HG02623 (cell line): ENCODE measurements around the gene DNAH6.

Source experiments
- ATAC-seq: cut with Tn5 transposase; IDR thresholded peaks from one replicate; pipeline ENCODE4 v1.9.1; 2021; ENCODE audit warnings: moderate library complexity; ENCODE audit not compliant: unreplicated experiment

The DNAH6 gene

DNA sequence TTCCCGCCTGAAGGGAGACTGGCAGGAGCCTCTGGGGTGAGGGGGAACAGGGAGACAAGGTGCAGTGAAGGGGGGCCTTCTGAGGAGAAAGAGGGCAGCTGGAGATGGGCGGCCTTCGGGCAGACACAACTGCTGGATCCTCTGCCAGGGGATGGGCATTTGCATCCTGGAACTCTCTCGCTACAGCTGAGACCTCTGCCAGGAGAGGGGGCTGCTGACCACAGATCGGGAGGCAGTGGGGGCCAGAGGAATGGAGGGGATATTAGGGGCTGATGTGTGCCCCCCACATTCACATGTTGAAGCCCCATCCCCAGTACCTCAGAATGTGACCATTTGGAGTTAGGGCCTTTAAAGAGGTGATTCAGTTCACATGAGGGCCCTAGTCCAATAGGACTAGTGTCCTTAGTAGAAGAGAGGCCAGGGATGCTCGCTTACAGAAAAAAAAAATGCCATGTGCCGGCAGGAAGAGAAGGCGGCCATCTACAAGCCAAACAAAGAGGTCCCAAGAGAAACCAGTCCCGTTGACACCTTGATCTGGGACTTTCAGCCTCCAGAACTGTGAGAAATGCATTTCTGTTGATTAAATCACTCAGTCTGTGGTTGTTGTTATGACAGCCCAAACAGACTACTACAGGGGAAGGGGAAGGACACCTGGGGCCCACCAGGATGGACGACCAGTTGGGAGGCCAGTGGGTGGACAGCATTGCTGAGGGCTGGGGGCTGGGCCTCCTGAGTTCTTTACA, 314.6 kb downstream of the DNAH6 start:
- ATAC-seq = no peak

DNA sequence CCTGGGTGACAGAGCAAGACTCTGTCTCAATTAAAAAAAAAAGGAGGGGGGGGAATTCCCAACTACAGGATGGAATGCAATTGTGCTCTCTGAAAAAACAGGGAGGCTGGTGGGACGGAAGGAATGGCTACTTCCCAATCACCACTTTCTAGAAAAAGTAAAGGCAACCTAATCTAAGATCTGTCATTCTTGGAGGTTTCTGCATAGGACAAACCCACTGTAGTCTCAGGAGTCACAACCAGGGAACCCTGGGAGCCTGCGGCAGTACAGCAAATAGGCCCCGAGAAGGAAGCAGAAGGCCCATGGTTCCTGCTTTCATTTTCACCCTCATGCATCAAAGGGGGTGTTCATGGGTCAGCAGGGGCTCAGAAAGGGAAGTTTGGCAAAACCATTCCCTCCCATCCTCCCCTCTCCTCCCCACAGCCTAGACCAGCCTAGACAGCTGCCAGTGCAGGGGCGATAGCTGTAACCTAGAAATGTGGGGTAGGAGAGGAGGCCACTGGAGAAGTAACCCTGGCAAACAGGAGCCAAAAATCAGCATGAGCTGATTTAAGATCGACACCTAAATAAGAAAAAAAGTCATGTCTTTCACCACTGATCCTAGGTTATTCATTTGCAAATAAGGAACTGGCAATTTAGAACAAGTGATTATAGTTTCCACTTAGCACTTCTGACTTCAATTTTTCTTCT, 316.6 kb downstream of the DNAH6 start:
- ATAC-seq = peak; percentile 84

DNA sequence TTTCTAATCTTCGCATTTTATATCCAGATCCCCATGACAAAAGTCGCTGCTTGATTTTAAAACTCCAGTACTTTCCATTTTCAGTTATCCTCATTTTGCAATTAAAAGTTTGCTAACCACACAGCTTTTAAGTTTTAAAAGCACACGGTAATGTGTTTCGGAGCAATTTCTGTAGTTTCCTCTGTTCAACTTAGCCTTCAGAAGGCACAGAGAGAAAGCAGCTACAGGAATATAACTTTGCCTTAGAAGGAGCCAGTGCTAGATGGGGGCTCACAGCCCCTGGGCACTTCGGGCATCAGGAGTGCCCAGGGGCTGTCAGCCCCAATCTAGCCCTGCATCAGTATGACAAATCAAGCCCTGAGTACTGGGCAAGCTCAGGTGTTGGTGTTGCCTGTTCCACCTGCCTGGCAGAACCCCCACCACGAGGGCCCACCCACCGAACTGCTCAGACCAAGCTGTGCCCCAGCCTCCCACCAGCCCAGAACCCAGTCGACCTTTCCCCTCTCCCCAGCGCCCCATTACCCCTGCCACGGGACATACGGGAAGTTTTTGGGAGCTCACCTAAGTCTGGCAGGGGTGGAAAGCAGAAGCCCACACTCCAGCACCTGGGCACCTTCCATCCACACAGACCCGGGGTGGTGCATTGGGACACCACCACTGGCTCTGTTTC, 317.3 kb downstream of the DNAH6 start:
- no peak for ATAC-seq

DNA sequence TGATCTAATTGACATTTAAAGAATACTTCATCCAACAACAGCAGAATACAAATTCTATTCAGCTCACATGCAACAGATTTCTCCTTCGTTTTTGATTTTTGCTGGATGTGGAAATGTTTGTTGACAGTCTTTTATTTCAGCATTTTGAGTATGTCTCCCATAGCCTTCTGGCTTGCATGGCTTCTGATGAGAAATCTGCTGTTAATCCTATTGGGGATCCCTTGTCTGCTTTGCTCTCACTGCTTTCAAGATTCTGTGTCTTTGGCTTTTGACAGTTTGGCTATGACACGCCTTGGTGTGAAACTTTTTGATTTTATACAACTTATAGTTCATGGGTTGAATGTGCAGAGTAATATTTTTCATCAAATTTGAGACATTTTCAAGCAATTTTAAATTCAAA, 319.9 kb downstream of the DNAH6 start:
- no peak for ATAC-seq

DNA sequence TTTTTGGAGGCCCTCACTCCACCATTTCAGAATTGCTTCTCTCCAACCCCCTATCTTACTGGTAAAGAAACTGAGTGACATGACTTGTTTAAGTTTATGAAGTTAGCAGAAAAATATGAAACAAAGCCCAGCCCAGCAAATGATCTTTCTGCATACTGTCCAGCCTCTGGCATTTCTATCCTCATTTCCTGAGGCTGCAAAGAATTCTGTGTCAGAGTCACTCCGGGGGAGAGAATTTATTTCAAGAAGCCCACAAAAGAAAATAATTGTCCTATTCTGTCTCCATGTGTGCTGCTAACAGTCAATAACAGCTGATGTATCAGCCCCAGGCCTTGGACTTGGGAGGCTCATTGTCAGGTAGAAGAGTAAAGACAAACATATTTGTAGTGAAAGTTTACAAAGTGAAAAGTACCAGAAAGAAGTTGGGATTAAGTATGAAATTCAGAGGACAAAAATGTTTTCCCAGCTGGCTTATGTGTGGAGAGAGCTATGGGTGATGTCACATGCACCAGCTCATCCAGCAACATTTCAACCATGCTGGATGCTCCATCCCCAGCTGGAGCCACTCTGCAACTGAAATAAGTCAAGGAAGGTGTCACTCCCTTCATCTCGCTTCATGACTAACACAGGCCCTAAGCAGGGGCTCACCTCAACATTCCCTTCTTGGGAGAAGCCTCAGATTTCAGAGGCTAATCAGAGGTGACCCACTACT, 322.3 kb downstream of the DNAH6 start:
- ATAC-seq = no peak

DNA sequence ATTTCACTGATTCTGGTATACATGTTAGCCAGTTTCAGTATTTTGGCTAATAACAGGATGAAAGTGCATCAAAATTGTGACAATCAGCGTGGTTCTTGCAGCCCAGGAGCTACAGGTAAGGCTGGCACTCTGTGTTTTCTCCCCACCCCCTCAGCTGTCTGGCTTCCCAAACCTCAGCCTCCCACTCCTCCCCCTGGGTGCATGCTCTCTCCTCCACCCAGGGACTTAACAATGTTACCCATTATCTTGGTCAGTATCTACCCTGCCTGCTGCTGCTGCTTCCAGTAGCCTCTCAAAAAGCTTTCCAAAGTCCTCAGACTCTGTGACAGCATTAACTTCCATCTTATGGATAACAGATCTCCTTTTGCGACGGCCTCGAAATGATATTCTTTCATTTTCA, 323.6 kb downstream of the DNAH6 start:
- ATAC-seq = no peak

DNA sequence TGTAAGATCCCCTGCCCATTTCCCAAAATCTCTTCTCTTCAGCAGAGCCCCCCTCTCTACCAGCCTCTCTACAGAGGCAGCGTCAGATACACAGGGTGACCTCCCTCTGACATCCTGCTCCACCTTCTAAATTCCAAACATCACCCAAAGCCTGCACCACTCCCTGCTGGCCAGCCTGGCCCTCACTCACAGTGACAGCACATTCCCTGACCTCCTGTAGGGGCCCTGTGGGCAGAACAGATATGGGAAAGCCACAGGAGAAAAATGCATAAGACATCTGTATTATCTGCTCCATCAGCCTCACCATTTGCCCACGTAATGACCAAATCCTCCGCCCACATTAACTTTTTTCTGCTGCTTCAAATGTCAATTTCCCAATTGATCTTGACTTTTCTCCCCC, 324.0 kb downstream of the DNAH6 start:
- no peak for ATAC-seq

DNA sequence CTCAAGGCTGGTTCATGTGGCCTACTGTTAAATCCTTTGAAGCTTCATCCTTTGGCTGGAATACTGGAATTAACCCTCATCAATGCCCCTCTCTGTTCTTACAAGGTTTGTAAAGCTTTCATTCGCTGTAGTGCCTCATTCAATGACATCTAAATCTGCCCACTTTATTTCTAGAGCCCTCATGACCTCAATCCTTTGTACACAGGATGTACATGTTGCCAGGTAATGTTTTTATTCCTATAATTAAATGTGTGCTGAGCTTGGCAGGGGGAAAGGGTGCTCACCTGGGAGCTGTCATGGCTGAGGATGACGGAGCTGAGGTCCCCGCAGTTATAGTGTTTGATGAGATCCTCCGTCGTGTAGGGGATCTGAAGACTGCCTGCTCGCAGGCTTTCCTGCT, 325.3 kb downstream of the DNAH6 start:
- ATAC-seq = no peak

DNA sequence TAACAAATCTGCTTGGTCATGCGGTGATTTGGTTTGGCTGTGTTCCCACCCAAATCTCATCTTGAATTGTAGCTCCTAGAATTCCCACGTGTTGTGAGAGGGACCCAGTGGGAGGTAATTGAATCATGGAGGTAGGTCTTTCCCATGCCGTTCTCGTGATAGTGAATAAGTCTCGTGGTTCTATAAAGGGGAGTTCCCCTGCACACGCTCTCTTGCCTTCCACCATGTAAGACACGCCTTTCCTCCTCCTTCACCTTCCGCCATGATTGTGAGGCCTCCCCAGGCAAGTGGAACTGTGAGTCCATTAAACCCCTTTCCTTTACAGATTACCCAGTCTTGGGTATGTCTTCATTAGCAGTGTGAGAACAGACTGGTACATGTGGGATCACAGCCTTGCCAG, 327.8 kb downstream of the DNAH6 start:
- ATAC-seq = no peak

DNA sequence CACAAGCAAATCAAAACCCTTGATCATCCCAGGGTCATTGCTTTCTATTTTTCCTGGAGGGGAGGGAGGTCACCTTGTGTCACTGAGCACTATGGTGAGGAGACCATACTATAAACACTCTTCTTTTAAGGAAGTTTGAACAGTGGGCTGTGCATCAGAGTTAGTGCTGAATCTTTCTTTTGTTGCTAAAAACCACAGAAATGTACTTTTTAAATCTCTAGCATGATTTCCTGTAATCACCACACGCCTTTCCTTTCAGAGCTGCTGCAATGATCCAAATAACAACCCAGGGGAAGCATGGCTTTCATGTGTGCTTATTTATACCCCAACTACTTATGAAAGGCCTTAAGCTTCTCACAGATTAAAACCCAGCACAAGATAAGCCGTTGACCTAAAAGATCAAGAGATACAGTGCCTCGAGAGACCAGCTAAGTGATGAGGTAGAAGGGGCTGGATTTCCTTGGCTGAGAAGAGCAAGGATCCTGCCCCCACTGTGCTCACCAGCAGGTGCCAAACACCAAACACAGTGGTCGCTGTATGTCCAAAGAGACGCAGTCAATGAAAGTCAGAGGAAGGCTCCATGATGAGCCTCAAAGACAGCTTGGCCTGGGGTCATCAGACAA, 329.9 kb downstream of the DNAH6 start:
- no peak for ATAC-seq

DNA sequence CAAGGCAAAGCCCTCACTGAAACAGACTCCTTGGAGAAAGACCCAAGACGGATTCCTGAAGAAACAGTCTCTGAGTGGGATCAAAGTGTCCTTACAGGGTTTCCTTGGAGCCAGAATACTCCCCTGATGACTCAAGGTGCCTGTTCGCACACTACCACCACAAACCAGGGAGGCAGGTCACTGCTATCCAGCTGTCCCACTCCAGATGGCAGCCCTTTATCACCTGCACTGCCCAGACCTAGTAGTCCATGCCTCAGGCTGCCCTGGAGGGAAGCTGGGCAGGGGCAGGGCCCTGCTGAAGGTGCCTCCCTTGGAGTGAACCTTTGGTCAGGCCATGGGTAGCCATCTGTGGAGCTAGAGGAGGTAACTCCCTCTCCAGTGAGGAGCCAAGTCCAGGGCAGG, 330.4 kb downstream of the DNAH6 start:
- ATAC-seq = no peak

DNA sequence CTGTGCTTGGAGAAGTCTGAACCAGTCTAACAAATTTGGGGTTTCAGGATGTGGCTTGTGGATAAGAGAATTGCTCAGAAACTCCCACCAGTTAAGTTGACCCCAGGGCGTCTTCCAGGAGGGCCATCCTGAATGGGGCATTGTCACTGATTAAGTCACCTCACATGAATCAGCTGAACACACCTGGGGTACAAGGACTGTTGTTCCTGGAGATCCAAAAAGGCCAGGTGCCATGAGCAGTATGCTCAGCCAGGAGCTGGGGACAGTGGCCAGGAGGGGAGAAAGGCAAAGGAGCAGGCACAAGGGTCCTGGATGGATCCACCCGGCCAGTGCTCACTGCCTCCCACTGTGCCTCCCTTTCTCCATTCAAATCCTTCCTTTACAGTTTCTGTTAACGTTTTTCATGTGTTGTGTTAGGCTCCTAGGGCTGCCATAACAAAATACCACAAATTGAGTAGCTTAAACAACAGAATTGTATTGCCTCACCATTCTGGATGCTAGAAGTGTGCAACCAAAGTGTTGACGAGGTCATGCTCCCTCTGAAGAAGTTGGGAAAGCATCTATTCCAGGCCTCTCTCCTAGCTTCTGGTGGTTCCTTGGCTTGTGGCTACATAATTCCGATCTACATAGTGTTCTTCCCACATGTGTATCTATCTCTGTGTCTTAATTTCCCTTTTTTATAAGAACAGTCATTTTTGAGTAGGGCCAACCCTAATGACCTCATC, 331.2 kb downstream of the DNAH6 start:
- ATAC-seq = no peak

DNA sequence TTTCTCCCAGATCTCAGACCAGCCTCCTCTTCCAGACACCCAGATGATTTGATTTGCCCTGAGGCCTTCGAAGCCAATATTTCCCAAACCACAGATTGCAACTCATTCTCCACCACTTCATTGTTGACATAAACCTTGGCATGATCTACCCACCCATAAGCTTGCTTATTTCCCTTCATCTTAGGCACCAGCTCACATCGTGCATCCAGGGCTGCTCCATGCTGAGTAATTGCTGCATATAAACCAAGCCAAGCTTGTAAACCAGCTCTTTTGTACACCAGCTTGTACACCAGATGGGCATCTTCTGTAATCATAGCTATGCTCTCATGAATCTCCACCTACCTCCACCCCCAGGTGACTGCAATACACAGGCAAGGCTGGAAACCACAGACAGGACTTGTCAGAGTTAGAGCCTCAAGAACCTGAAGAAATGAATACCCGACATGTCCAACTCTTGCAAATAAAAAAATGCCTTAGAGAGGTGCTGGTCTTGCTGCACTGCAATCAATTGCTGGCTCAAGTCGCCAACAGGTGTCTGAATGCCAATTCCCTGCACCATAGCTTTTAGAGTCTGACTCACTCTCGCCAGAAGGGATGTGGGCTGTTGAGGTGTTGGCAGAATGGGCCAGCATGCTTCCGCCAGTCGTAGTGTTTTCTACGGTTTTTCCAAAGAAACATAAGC, 333.1 kb downstream of the DNAH6 start:
- no peak for ATAC-seq

DNA sequence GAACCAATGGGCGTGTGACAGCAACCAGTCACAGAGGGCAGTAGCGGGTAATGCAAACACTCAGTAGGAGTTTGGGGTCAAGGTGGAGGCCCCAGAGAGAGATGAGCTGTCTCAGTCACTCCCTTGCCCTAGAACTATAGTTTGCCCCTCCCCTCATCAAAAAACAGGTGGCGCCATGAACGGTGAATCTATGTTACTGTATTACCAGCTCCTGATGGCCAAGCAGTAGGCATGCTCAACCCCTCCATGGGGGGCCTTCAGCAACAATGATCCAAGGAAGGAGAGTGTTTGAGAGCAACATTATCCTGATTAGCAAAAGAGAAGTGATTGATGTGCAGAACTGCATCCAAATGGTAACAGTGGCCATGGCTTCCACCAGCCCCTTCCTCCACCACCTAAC, 334.2 kb downstream of the DNAH6 start:
- no peak for ATAC-seq

DNA sequence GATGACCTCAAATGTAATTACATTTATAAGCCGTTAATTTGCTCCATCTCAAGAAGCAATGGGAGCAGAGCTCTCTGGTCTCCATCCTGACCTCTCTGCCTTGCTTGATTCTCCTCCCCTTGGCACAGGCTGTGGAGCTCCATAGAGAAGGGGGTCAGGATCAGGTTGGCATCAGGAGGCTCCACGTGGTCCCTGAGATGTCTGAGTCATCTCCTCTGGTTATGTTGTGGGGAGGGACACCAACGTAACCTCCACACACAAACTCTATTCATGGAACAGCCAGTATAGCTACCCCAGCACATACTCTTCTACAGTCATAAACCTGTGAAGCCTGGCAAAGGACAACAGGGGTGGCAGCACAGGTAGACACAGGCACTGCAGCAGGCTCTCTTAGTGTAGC, 335.6 kb downstream of the DNAH6 start:
- no peak for ATAC-seq

DNA sequence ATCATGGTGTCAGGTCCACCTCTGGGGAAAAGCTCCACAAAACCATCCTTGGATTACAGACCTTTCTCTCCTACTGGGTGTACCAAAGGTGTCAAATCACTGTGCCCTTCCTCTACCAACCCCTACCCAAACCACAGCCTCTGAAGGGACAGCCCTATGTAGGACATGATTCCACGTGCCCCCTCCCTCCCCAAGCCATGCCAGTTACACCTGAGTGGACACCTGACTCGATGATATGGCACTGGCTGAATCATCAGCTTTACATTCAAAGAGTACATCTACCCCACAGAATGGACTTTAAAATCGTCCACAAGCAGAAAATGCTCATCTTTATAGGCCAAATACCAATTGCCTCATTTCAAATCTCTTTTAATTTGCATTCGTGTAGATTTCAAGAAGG, 338.6 kb downstream of the DNAH6 start:
- ATAC-seq = no peak

DNA sequence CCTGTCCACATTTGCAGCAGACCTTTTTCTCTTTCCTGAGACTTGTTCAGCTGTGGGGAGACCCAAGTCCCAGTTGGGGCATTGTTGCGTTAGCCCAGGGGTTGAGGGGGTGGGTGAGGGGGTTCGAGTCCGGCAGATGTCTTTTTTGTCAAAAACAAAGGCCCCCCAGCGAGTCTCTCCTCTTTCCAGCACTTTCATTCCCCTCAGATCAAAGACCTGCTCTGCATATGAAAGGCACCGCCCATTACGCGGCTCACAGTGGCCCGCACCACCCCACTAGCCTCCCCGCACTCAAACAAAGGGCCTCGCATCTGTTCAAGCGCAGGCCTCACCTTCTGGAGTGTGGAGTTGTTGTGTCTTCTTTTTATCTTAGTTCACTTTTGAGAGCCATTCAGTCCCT, 339.4 kb downstream of the DNAH6 start:
- no peak for ATAC-seq

DNA sequence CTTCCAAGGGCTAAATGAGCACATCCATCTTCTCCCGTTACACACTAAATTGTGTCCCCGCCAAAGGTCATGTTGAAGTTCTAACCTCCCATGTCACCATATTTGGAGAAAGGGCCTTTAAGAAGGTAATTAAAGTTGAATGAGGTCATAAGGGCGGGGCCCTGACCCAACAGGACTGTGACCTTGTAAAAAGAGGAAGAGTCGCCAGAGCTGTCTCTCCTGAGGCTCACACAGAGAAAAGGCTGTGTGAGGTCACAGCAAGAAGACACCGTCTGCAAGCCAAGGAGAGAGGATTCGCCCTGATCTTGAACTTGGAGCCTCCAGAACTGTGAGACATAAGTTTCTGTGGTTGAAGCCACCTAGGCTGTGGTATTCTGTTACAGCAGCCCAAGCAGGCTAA, 340.5 kb downstream of the DNAH6 start:
- ATAC-seq = no peak

DNA sequence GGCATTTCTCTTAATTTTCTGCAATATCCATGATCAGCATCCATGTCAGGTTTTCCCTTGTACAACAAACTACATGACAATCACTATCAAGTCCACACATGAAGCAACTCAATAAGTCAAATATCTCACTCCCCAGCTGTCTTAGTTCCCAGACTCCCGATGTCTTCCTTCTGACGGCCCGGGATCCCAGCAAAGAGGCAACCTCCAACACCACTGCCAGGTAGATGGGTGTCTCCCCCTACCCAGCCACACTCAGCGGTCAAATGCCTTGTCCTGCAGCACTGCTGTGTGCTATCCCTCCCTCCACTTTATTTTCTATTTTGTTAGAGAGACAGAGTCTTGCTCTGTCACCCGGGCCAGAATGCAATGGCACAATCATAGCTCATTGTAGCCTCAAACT, 341.3 kb downstream of the DNAH6 start:
- no peak for ATAC-seq

DNA sequence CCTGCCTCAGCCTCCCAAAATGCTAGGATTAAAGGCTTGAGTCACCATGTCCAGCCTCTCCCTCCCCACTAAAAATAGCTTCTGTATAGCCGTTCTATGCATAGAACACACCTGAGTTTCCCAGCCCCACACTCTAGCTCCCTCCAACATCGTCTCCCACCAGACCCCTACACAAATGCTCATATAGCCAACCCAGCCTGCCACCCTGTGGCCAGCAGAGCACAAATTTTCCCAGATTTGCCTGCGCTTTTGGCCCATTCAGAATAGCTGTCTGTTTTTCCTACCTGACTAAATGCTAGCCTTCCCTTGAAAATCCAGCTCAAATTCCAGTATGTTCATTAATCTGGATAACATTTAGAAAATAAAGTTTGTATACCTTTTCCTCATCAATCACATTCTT, 341.8 kb downstream of the DNAH6 start:
- ATAC-seq = no peak
